GM21529 (cell line): ENCODE results near the gene TMA7.

ENCODE experiments used
- ATAC-seq: cut with Tn5 transposase; IDR thresholded peaks from one replicate; pipeline ENCODE4 v1.9.1; 2021; ENCODE audit not compliant: unreplicated experiment

TMA7 gene

GRCh38 chr3:48408823-48409281, 31.2 kb upstream of the TMA7 start:
- ATAC-seq, result no peak

GRCh38 chr3:48409291-48410201, 30.5 kb upstream of the TMA7 start:
- ATAC-seq, result no peak

GRCh38 chr3:48410205-48411040, 29.6 kb upstream of the TMA7 start:
- no peak for ATAC-seq

GRCh38 chr3:48411041-48411588, 28.9 kb upstream of the TMA7 start:
- no peak for ATAC-seq

- no peak for ATAC-seq
These were observed 28.3 kb upstream of the TMA7 start for GRCh38 chr3:48411606-48412374.

GRCh38 chr3:48412375-48413001, 27.6 kb upstream of the TMA7 start:
- ATAC-seq, result no peak

GRCh38 chr3:48413086-48413485, 27.0 kb upstream of the TMA7 start:
- ATAC-seq, result no peak

- no peak for ATAC-seq
These were observed 26.4 kb upstream of the TMA7 start for GRCh38 chr3:48413611-48414010.

GRCh38 chr3:48414376-48415250, 25.4 kb upstream of the TMA7 start:
- ATAC-seq, result no peak

GRCh38 chr3:48415251-48415953, 24.7 kb upstream of the TMA7 start:
- no peak for ATAC-seq

- no peak for ATAC-seq
These were observed 24.0 kb upstream of the TMA7 start for GRCh38 chr3:48416091-48416505.

- ATAC-seq, result no peak
These were observed 23.5 kb upstream of the TMA7 start for GRCh38 chr3:48416546-48416945.

GRCh38 chr3:48417529-48418108, 22.4 kb upstream of the TMA7 start:
- ATAC-seq, result no peak

- ATAC-seq, result no peak
These were observed 21.9 kb upstream of the TMA7 start for GRCh38 chr3:48418140-48418539.

GRCh38 chr3:48418651-48419050, 21.4 kb upstream of the TMA7 start:
- no peak for ATAC-seq

GRCh38 chr3:48419149-48419548, 20.9 kb upstream of the TMA7 start:
- no peak for ATAC-seq

GRCh38 chr3:48419597-48419996, 20.5 kb upstream of the TMA7 start:
- ATAC-seq, result no peak

GRCh38 chr3:48420561-48420960, 19.5 kb upstream of the TMA7 start:
- no peak for ATAC-seq
